ENCODE data around the gene RASSF5.
A peak's percentile ranks its signal among the peaks of the same experiment; 100 is the strongest.

Gene RASSF5

GRCh38 chr1:206506405-206507283 is 687 bp upstream of the RASSF5 start:
- WGBS, 2 experiments = 14 to 15% methylated on average over 48 of the region's 48 CpGs
- H3K27me3 ChIP-seq (ENCODE audit: control insufficient read depth, insufficient read depth, low read length, poor library complexity, severe bottlenecking) = peaks cover 79% of the 10 kb centered on the region
- no peaks in the 10 kb centered on the region for H3K9me3 ChIP-seq (ENCODE audit: control insufficient read depth, low read length)
- peak overlapping the region; percentile 44 for H3K4me3 ChIP-seq (ENCODE audit: insufficient read depth, low read depth, low read length)
- no peak overlapping the region for H3K27ac ChIP-seq (ENCODE audit: insufficient read depth, low read depth, low read length, poor library complexity, severe bottlenecking)
- H3K36me3 ChIP-seq (ENCODE audit: control insufficient read depth, insufficient read depth, low read length) = no peaks in the 10 kb centered on the region
- peaks cover 11% of the 10 kb centered on the region for H3K4me1 ChIP-seq (ENCODE audit: control insufficient read depth, insufficient read depth, low read length)

GRCh38 chr1:206508130-206508889 is 979 bp downstream of the RASSF5 start:
- Histone ChIP-seq H3K36me3 (ENCODE audit: control insufficient read depth, insufficient read depth, low read length) (no peaks in the 10 kb centered on the region), H3K9me3 (ENCODE audit: control insufficient read depth, low read length) (no peaks in the 10 kb centered on the region), H3K4me1 (ENCODE audit: control insufficient read depth, insufficient read depth, low read length) (peaks cover 16% of the 10 kb centered on the region), H3K27me3 (ENCODE audit: control insufficient read depth, insufficient read depth, low read length, poor library complexity, severe bottlenecking) (peaks cover 78% of the 10 kb centered on the region), H3K4me3 (ENCODE audit: insufficient read depth, low read depth, low read length) (peak overlapping the region; percentile 44), H3K27ac (ENCODE audit: insufficient read depth, low read depth, low read length, poor library complexity, severe bottlenecking) (no peak overlapping the region)
- WGBS, 2 experiments = 59 to 64% methylated on average over 12 to 15 of the region's 15 CpGs

GRCh38 chr1:206508956-206509355 is 1.6 kb downstream of the RASSF5 start:
- H3K36me3 ChIP-seq (ENCODE audit: control insufficient read depth, insufficient read depth, low read length) = no peaks in the 10 kb centered on the region
- 79 to 87% methylated on average over 6 of the region's 6 CpGs for WGBS, 2 experiments
- H3K9me3 ChIP-seq (ENCODE audit: control insufficient read depth, low read length) = no peaks in the 10 kb centered on the region
- H3K27me3 ChIP-seq (ENCODE audit: control insufficient read depth, insufficient read depth, low read length, poor library complexity, severe bottlenecking) = peaks cover 74% of the 10 kb centered on the region
- peaks cover 16% of the 10 kb centered on the region for H3K4me1 ChIP-seq (ENCODE audit: control insufficient read depth, insufficient read depth, low read length)
- no peak overlapping the region for H3K4me3 ChIP-seq (ENCODE audit: insufficient read depth, low read depth, low read length)
- H3K27ac ChIP-seq (ENCODE audit: insufficient read depth, low read depth, low read length, poor library complexity, severe bottlenecking) = no peak overlapping the region

DNA sequence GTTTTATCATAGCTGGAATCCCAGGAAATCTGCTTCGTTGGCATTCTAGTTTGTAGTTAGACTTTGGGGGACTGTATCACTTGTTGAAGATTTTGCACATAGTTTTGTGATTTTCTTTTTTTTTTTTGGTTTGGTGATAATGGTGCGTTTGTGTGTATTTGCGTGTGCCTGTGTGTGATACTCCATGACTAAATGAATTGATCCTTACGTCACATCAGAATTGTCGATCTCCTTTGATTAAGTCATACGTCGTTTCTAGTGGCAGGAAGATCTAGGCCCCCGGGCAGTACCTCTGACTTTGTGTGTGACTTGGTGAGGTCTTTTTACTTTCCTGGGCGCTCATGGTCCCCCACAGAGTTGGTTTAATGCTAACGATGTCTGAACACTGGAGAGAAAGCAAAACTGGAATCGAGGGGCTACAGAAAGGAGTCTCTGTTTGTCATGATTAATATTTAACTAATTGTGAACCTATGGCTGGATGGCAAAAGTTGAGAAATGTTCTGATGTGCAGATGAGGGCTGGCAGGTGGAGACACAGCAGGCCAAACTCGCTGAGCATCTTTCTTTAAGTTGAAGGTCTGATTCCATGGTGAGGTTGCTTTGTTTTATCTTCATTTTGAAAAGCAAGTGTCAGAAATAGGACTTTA is 2.4 kb downstream of the RASSF5 start:
- no peak overlapping the region for H3K27ac ChIP-seq (ENCODE audit: insufficient read depth, low read depth, low read length, poor library complexity, severe bottlenecking)
- H3K4me1 ChIP-seq (ENCODE audit: control insufficient read depth, insufficient read depth, low read length) = peaks cover 16% of the 10 kb centered on the region
- H3K4me3 ChIP-seq (ENCODE audit: insufficient read depth, low read depth, low read length) = no peak overlapping the region
- no peaks in the 10 kb centered on the region for H3K9me3 ChIP-seq (ENCODE audit: control insufficient read depth, low read length)
- H3K27me3 ChIP-seq (ENCODE audit: control insufficient read depth, insufficient read depth, low read length, poor library complexity, severe bottlenecking) = peaks cover 66% of the 10 kb centered on the region
- H3K36me3 ChIP-seq (ENCODE audit: control insufficient read depth, insufficient read depth, low read length) = no peaks in the 10 kb centered on the region
- 85% methylated on average over 12 of the region's 12 CpGs for WGBS, 2 experiments

DNA sequence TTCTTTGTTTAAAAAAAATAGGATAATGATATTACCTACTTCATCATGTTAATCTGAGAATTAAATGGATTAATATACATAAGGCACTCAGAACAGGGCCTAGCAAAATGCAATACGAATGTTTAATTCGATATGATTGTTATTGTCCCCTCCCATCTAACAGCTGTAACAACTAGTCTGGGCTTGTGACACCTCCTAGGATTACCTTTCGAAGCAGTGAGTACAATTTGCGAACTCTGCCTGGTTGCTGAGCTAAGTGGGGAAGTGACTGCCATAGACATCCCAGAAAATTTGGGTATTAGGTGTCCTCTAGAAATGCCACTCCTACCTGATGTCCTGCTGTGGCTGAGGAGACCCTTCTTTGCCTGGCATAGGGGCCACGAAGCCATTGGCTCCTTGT is 3.0 kb downstream of the RASSF5 start:
- H3K4me1 ChIP-seq (ENCODE audit: control insufficient read depth, insufficient read depth, low read length) = peaks cover 16% of the 10 kb centered on the region
- no peak overlapping the region for H3K27ac ChIP-seq (ENCODE audit: insufficient read depth, low read depth, low read length, poor library complexity, severe bottlenecking)
- no peaks in the 10 kb centered on the region for H3K9me3 ChIP-seq (ENCODE audit: control insufficient read depth, low read length)
- WGBS, 2 experiments = 93 to 95% methylated on average over 5 of the region's 5 CpGs
- H3K36me3 ChIP-seq (ENCODE audit: control insufficient read depth, insufficient read depth, low read length) = no peaks in the 10 kb centered on the region
- H3K27me3 ChIP-seq (ENCODE audit: control insufficient read depth, insufficient read depth, low read length, poor library complexity, severe bottlenecking) = peaks cover 60% of the 10 kb centered on the region
- H3K4me3 ChIP-seq (ENCODE audit: insufficient read depth, low read depth, low read length) = no peak overlapping the region

GRCh38 chr1:206511362-206512057 is 4.2 kb downstream of the RASSF5 start:
- H3K9me3 ChIP-seq (ENCODE audit: control insufficient read depth, low read length) = no peaks in the 10 kb centered on the region
- no peak overlapping the region for H3K27ac ChIP-seq (ENCODE audit: insufficient read depth, low read depth, low read length, poor library complexity, severe bottlenecking)
- peaks cover 16% of the 10 kb centered on the region for H3K4me1 ChIP-seq (ENCODE audit: control insufficient read depth, insufficient read depth, low read length)
- H3K27me3 ChIP-seq (ENCODE audit: control insufficient read depth, insufficient read depth, low read length, poor library complexity, severe bottlenecking) = peaks cover 48% of the 10 kb centered on the region
- no peak overlapping the region for H3K4me3 ChIP-seq (ENCODE audit: insufficient read depth, low read depth, low read length)
- 76 to 80% methylated on average over 14 of the region's 14 CpGs for WGBS, 2 experiments
- no peaks in the 10 kb centered on the region for H3K36me3 ChIP-seq (ENCODE audit: control insufficient read depth, insufficient read depth, low read length)

DNA sequence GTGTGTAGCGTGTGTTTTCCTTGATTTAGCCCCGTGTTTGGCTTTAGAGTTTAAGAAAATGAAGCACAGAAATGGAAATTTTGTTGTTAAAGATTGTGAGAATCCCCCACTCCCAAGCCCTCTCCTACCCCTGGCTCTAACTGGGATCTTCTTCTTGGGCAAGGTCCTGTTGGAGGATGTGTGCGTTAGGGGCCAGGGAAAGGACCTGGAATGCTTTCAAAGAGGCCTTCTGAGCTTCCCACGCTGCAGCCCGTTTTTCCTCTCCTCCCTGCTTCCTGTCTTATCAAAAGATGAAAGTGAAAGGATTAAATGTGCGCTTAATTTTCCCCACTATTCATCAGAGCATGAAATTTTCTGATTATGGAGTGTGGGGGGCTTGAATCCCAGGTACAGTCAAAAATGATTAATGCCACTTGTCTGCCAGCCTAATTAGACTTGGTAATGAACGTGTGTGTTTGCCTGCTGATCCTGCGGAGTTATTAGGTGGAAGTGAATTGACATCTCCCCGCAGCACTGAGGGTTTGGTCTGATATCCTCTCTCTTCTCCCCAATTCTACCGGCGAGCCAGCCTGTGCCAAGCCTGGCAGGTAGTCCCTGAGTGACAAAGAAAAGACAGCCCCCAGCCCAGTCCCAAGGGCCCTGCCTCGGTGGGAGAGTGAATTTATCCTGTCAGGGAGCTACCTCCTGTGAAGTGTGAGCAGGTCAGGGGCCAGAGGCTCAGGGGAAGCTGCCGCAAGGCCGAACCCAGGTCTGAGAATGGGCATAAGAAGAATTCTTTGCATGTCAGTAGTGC is 4.9 kb downstream of the RASSF5 start:
- Histone ChIP-seq H3K27me3 (ENCODE audit: control insufficient read depth, insufficient read depth, low read length, poor library complexity, severe bottlenecking) (peaks cover 41% of the 10 kb centered on the region), H3K9me3 (ENCODE audit: control insufficient read depth, low read length) (no peaks in the 10 kb centered on the region), H3K27ac (ENCODE audit: insufficient read depth, low read depth, low read length, poor library complexity, severe bottlenecking) (no peak overlapping the region), H3K4me3 (ENCODE audit: insufficient read depth, low read depth, low read length) (no peak overlapping the region), H3K4me1 (ENCODE audit: control insufficient read depth, insufficient read depth, low read length) (peaks cover 16% of the 10 kb centered on the region), H3K36me3 (ENCODE audit: control insufficient read depth, insufficient read depth, low read length) (no peaks in the 10 kb centered on the region)
- 69 to 72% methylated on average over 13 to 14 of the region's 14 CpGs for WGBS, 2 experiments

DNA sequence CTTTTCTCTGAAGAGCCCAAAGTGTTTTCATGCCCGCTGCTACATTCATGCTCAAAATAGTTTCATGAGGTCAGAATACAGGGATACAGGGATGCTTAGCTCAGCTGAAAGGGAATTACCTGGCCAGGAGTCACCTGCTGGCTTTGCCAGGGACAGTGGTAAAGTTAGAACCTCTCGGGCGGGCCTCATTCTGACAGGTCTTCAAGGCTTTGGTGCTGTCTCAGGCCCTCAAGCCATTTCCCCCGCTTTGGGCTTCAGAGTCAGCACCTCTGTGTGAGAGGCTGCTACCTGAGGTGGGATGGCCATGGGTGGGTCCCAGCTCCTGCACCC is 5.5 kb downstream of the RASSF5 start:
- H3K9me3 ChIP-seq (ENCODE audit: control insufficient read depth, low read length) = no peaks in the 10 kb centered on the region
- H3K4me3 ChIP-seq (ENCODE audit: insufficient read depth, low read depth, low read length) = no peak overlapping the region
- no peaks in the 10 kb centered on the region for H3K36me3 ChIP-seq (ENCODE audit: control insufficient read depth, insufficient read depth, low read length)
- no peak overlapping the region for H3K27ac ChIP-seq (ENCODE audit: insufficient read depth, low read depth, low read length, poor library complexity, severe bottlenecking)
- 93 to 94% methylated on average over 4 of the region's 4 CpGs for WGBS, 2 experiments
- H3K4me1 ChIP-seq (ENCODE audit: control insufficient read depth, insufficient read depth, low read length) = peaks cover 19% of the 10 kb centered on the region
- H3K27me3 ChIP-seq (ENCODE audit: control insufficient read depth, insufficient read depth, low read length, poor library complexity, severe bottlenecking) = peaks cover 35% of the 10 kb centered on the region

- peaks cover 28% of the 10 kb centered on the region for H3K27me3 ChIP-seq (ENCODE audit: control insufficient read depth, insufficient read depth, low read length, poor library complexity, severe bottlenecking)
- no peaks in the 10 kb centered on the region for H3K9me3 ChIP-seq (ENCODE audit: control insufficient read depth, low read length)
- 86 to 89% methylated on average over 11 of the region's 11 CpGs for WGBS, 2 experiments
- peaks cover 12% of the 10 kb centered on the region for H3K4me1 ChIP-seq (ENCODE audit: control insufficient read depth, insufficient read depth, low read length)
- H3K27ac ChIP-seq (ENCODE audit: insufficient read depth, low read depth, low read length, poor library complexity, severe bottlenecking) = no peak overlapping the region
- no peak overlapping the region for H3K4me3 ChIP-seq (ENCODE audit: insufficient read depth, low read depth, low read length)
- no peaks in the 10 kb centered on the region for H3K36me3 ChIP-seq (ENCODE audit: control insufficient read depth, insufficient read depth, low read length)
Measured at GRCh38 chr1:206513312-206514111, 6.2 kb downstream of the RASSF5 start.

Data from ectodermal cell (in vitro differentiated cells).